Parathyroid adenoma (tissue), 2 donors: ENCODE measurements around the gene OPCML.

ENCODE experiments used
- H2AFZ ChIP-seq: fragments of 300-600 bp; sonication (generic); one replicate; pipeline ENCODE4 v1.7.0; 2017; ENCODE audit warnings: antibody characterized with exemption, mild to moderate bottlenecking
- H3K27ac ChIP-seq: fragments of 300-600 bp; sonication (generic); one replicate; pipeline ENCODE4 v1.7.0; 2017
- H3K27me3 ChIP-seq: fragments of 300-600 bp; sonication (generic); one replicate; pipeline ENCODE4 v1.7.0; 2017; ENCODE audit warnings: low read length; ENCODE audit not compliant: control insufficient read depth, insufficient read depth
- H3K36me3 ChIP-seq: fragments of 300-600 bp; sonication (generic); one replicate; pipeline ENCODE4 v1.7.0; 2017; ENCODE audit warnings: low read length; ENCODE audit not compliant: control insufficient read depth, insufficient read depth
- H3K4me1 ChIP-seq: fragments of 300-600 bp; sonication (generic); one replicate; pipeline ENCODE4 v1.7.0; 2017; ENCODE audit warnings: control low read depth
- H3K4me2 ChIP-seq: fragments of 300-600 bp; sonication (generic); one replicate; pipeline ENCODE4 v1.7.0; 2017; ENCODE audit warnings: low read length
- H3K4me3 ChIP-seq: fragments of 300-600 bp; sonication (generic); one replicate; pipeline ENCODE4 v1.7.0; 2017; ENCODE audit warnings: low read depth, low read length
- H3K79me2 ChIP-seq: fragments of 300-600 bp; sonication (generic); one replicate; pipeline ENCODE4 v1.7.0; 2017; ENCODE audit warnings: control low read depth
- H3K9ac ChIP-seq: fragments of 300-600 bp; sonication (generic); one replicate; pipeline ENCODE4 v1.7.0; 2017; ENCODE audit warnings: mild to moderate bottlenecking
- H3K9me3 ChIP-seq: fragments of 300-600 bp; sonication (generic); one replicate; pipeline ENCODE4 v1.7.0; 2017; ENCODE audit warnings: low read length; ENCODE audit not compliant: control insufficient read depth
- TF ChIP-seq, protein P1 (sequence below): fragments of 300-600 bp; sonication (generic); IDR thresholded peaks from one replicate; pipeline ENCODE4 v1.7.0; 2017; ENCODE audit warnings: antibody characterized with exemption, mild to moderate bottlenecking
- donor health status: primary hyperparathyroidism.

The OPCML gene

DNA sequence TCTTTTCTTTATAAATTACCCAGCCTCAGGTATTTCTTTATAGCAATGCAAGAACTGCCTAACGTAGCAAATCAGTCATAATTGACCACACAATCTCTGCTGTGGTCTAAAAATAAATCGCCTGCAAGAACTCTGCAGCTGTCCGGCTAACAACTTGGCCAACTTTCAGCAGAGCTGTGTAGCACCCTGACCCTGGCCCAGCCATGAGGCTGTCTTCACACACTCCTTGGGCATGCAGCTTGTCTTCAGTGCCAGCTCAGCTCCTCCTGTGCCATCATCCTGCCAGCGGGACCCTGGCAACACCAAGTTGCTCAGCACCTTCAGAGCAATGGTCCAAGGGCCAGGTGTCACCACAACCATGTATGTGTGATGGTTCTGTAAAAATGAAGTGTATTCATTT, 355.6 kb downstream of the OPCML start:
- Histone ChIP-seq H3K4me1 (no peaks in the 10 kb centered on the region), H3K36me3 (no peaks in the 10 kb centered on the region), H3K79me2 (no peaks in the 10 kb centered on the region), H3K27me3 (no peaks in the 10 kb centered on the region), H3K4me3 (no peak overlapping the region), H3K27ac (no peak overlapping the region), H3K9me3 (no peaks in the 10 kb centered on the region), H2AFZ (no peak overlapping the region), H3K4me2 (no peak overlapping the region), H3K9ac (no peak overlapping the region)
- TF ChIP-seq, protein P1, sequence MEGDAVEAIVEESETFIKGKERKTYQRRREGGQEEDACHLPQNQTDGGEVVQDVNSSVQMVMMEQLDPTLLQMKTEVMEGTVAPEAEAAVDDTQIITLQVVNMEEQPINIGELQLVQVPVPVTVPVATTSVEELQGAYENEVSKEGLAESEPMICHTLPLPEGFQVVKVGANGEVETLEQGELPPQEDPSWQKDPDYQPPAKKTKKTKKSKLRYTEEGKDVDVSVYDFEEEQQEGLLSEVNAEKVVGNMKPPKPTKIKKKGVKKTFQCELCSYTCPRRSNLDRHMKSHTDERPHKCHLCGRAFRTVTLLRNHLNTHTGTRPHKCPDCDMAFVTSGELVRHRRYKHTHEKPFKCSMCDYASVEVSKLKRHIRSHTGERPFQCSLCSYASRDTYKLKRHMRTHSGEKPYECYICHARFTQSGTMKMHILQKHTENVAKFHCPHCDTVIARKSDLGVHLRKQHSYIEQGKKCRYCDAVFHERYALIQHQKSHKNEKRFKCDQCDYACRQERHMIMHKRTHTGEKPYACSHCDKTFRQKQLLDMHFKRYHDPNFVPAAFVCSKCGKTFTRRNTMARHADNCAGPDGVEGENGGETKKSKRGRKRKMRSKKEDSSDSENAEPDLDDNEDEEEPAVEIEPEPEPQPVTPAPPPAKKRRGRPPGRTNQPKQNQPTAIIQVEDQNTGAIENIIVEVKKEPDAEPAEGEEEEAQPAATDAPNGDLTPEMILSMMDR, result no peak

DNA sequence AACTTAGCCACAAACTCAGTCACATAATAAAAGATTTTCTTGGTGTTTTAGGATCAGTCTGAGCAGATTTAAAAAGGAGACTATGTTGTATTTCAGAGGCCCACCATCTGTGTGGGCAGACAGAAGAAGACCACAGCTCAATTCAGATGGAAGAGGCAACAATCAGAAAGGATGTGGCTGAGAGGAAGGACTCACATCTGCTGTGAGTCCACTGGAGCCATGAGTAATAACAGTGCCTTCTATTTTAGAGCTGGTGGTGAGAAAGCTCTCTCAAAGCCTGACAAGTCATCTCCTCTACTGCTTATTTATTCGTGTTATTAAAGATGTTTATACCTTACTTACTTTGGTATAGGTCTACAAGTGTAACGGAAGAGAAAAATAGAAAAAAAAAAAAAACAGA, 357.2 kb downstream of the OPCML start:
- TF ChIP-seq, protein P1, result no peak

DNA sequence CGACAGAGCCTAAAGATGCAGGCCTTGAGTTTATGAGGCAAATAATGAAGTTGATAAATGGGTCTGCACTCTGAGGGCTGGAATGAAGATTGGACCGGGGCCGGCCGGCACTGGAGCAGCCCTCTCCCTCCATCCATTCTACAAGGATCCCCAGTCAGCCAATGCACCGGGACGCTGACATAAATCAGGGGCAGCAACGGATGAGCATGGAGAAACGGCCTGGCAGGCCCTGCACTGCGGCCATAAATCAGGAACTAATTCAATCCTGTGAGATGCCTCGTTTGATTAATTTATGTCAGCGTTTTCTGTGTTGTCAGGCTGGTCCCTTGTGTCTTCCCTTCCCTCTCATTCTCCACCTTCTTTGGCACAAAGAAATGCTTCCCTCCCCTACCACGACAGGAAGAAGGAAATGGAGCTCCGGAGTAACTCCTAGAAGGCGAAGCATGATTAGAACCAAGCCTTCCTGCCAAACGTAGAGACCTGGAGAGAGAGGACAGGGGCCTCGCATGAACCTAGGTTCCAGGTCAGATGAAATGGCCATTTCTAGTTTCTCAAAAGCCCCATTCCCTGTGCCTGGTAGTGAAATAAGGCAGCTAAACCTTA, 358.4 kb downstream of the OPCML start:
- H3K27me3 ChIP-seq, result no peaks in the 10 kb centered on the region
- no peak overlapping the region for H3K4me3 ChIP-seq
- no peaks in the 10 kb centered on the region for H3K36me3 ChIP-seq
- no peaks in the 10 kb centered on the region for H3K9me3 ChIP-seq
- H3K4me2 ChIP-seq, result no peak overlapping the region
- H3K4me1 ChIP-seq, result no peaks in the 10 kb centered on the region
- no peak overlapping the region for H3K9ac ChIP-seq
- no peak overlapping the region for H2AFZ ChIP-seq
- H3K27ac ChIP-seq, result no peak overlapping the region
- H3K79me2 ChIP-seq, result no peaks in the 10 kb centered on the region
- TF ChIP-seq, protein P1, result no peak

More for the DNA sequence above, 357.2 kb downstream of the OPCML start:
- Histone ChIP-seq H3K4me3 (no peak overlapping the region), H3K27ac (no peak overlapping the region), H3K9me3 (no peaks in the 10 kb centered on the region), H2AFZ (no peak overlapping the region), H3K36me3 (no peaks in the 10 kb centered on the region), H3K4me2 (no peak overlapping the region), H3K79me2 (no peaks in the 10 kb centered on the region), H3K27me3 (no peaks in the 10 kb centered on the region), H3K4me1 (no peaks in the 10 kb centered on the region), H3K9ac (no peak overlapping the region)

DNA sequence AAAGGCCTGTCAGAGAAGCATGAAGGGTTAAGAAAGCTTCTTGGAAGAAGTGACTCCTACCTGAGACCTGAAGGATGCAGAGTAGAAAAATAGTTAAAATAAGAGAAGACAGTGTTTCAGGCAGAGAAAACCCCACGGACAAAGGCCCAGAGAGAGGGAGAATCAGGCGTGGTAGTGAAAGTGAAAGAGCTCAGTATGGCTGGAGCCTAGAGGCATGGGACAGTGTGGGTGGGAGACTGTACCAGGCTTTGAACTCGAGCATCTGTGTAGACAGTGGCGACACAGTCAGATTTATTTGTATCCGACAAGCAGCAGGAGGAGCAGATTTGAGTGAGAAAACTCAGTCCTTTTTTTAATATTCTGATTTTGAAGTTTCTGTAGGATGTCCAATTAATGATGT, 360.0 kb downstream of the OPCML start:
- H3K4me1 ChIP-seq, result no peaks in the 10 kb centered on the region
- H3K4me2 ChIP-seq, result no peak overlapping the region
- H3K27me3 ChIP-seq, result no peaks in the 10 kb centered on the region
- H3K4me3 ChIP-seq, result no peak overlapping the region
- TF ChIP-seq, protein P1, result no peak
- no peaks in the 10 kb centered on the region for H3K9me3 ChIP-seq
- no peaks in the 10 kb centered on the region for H3K79me2 ChIP-seq
- H3K9ac ChIP-seq, result no peak overlapping the region
- H2AFZ ChIP-seq, result no peak overlapping the region
- H3K27ac ChIP-seq, result no peak overlapping the region
- H3K36me3 ChIP-seq, result no peaks in the 10 kb centered on the region

DNA sequence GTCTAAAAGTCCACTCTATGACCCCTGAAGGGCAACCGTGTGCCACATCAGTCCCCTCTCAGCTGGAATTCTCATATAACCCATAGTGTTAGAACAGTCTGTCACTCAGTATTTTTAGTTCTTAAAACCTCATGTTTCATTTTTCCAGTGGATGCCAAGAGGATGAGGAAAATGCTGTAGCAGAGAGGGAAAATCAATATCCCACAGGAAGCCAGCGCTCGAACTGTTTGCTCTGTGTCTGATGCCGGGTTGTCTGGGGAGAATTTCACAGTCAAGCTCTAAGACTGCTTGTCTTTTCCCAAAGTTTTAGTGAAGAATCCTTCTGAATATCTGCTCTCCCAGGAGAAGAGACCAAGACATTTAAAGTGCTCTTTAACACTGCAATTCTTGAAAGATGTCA, 360.9 kb downstream of the OPCML start:
- no peak overlapping the region for H3K27ac ChIP-seq
- no peak overlapping the region for H3K4me2 ChIP-seq
- no peak overlapping the region for H3K4me3 ChIP-seq
- no peak overlapping the region for H3K9ac ChIP-seq
- H3K36me3 ChIP-seq, result no peaks in the 10 kb centered on the region
- no peaks in the 10 kb centered on the region for H3K27me3 ChIP-seq
- TF ChIP-seq, protein P1, result no peak
- H3K9me3 ChIP-seq, result no peaks in the 10 kb centered on the region
- H3K4me1 ChIP-seq, result no peaks in the 10 kb centered on the region
- no peak overlapping the region for H2AFZ ChIP-seq
- no peaks in the 10 kb centered on the region for H3K79me2 ChIP-seq
